Mesenchymal stem cell (in vitro differentiated cells and primary cell): ENCODE results near the gene TBC1D22A.

Experiments used
- DNase-seq: peaks from one replicate; pipeline ENCODE4 v3.0.0-alpha.2; 2013
- H2AFZ ChIP-seq: one replicate; pipeline ENCODE4 v1.6.1; 2013; ENCODE audit warnings: low read depth, mild to moderate bottlenecking, control low read depth, inconsistent platforms, low read length, moderate library complexity
- H2AK5ac ChIP-seq: 2 replicates; pipeline ENCODE4 v1.6.1; 2013; ENCODE audit warnings: low read length, moderate library complexity, mild to moderate bottlenecking, inconsistent platforms; ENCODE audit not compliant: severe bottlenecking
- H2BK120ac ChIP-seq: one replicate; pipeline ENCODE4 v1.6.1; 2013; ENCODE audit warnings: low read depth, mild to moderate bottlenecking, inconsistent platforms, low read length, moderate library complexity
- H2BK12ac ChIP-seq, 2 experiments: one replicate each; pipeline ENCODE4 v1.6.1; 2013; ENCODE audit warnings: inconsistent platforms in 2 of 2, low read length in 2 of 2, mild to moderate bottlenecking in 2 of 2, moderate library complexity in 2 of 2, control low read depth in 1 of 2
- H2BK15ac ChIP-seq: one replicate; pipeline ENCODE4 v1.6.1; 2013; ENCODE audit warnings: mild to moderate bottlenecking, low read depth, inconsistent platforms; ENCODE audit not compliant: poor library complexity, severe bottlenecking
- H2BK5ac ChIP-seq: 2 replicates; pipeline ENCODE4 v1.6.1; 2013; ENCODE audit warnings: low read depth, mild to moderate bottlenecking, low read length, control low read depth, inconsistent platforms; ENCODE audit not compliant: poor library complexity, severe bottlenecking
- H3K14ac ChIP-seq, 2 experiments: one replicate each; pipeline ENCODE4 v1.6.1; 2013; ENCODE audit warnings: inconsistent platforms in 2 of 2, low read length in 2 of 2, control low read depth in 1 of 2, mild to moderate bottlenecking in 1 of 2, moderate library complexity in 1 of 2
- H3K18ac ChIP-seq, 2 experiments: one replicate each; pipeline ENCODE4 v1.6.1; 2013; ENCODE audit warnings: inconsistent platforms in 2 of 2, low read length in 2 of 2, control low read depth in 1 of 2, low read depth in 1 of 2, mild to moderate bottlenecking in 1 of 2
- H3K23ac ChIP-seq, 2 experiments: one replicate each; pipeline ENCODE4 v1.6.1; 2013; ENCODE audit warnings: inconsistent platforms in 2 of 2, low read length in 2 of 2, mild to moderate bottlenecking in 2 of 2, moderate library complexity in 2 of 2, control low read depth in 1 of 2
- H3K27ac ChIP-seq: 2 replicates; pipeline ENCODE4 v1.5.1; 2013; ENCODE audit warnings: mild to moderate bottlenecking, moderate library complexity, low read length, control low read depth, inconsistent platforms; ENCODE audit not compliant: poor library complexity, severe bottlenecking
- H3K27me3 ChIP-seq, 2 experiments: 2 replicates each; pipeline versions ENCODE4 v1.6.1 to v1.7.0; 2013; ENCODE audit warnings: low read length in 2 of 2, mild to moderate bottlenecking in 2 of 2, moderate library complexity in 2 of 2, control low read depth in 1 of 2, inconsistent platforms in 1 of 2; ENCODE audit not compliant: control insufficient read depth in 1 of 2, insufficient read depth in 1 of 2
- H3K36me3 ChIP-seq, 2 experiments: 2 replicates each; pipeline versions ENCODE4 v1.6.1 to v1.7.0; 2013; ENCODE audit warnings: low read length in 2 of 2, control low read depth in 1 of 2, inconsistent platforms in 1 of 2, low read depth in 1 of 2, mild to moderate bottlenecking in 1 of 2; ENCODE audit not compliant: insufficient read depth in 2 of 2, control insufficient read depth in 1 of 2
- H3K4ac ChIP-seq, 2 experiments: one replicate each; pipeline ENCODE4 v1.6.1; 2013; ENCODE audit warnings: inconsistent platforms in 2 of 2, low read length in 2 of 2, mild to moderate bottlenecking in 2 of 2, moderate library complexity in 2 of 2, control low read depth in 1 of 2, low read depth in 1 of 2
- H3K4me1 ChIP-seq: 2 replicates; pipeline ENCODE4 v1.6.1; 2013; ENCODE audit warnings: low read depth, low read length, control low read depth; ENCODE audit not compliant: control insufficient read depth, insufficient read depth
- H3K4me2 ChIP-seq: 2 replicates; pipeline ENCODE4 v1.6.1; 2013; ENCODE audit warnings: low read length, mild to moderate bottlenecking, inconsistent platforms; ENCODE audit not compliant: poor library complexity, severe bottlenecking
- H3K4me3 ChIP-seq, 2 experiments: 2 replicates each; pipeline versions ENCODE4 v1.5.1 to v1.7.0; 2013; ENCODE audit warnings: low read length in 2 of 2, mild to moderate bottlenecking in 2 of 2, control low read depth in 1 of 2, low read depth in 1 of 2; ENCODE audit not compliant: insufficient read depth in 1 of 2
- H3K79me1 ChIP-seq: replicated peaks from 2 replicates; pipeline ENCODE4 v1.6.1; 2013; ENCODE audit warnings: mild to moderate bottlenecking, control low read depth, low read length, inconsistent platforms; ENCODE audit not compliant: poor library complexity, severe bottlenecking
- H3K9ac ChIP-seq: 2 replicates; pipeline ENCODE4 v1.7.0; 2013; ENCODE audit warnings: mild to moderate bottlenecking, low read length, moderate library complexity
- H3K9me3 ChIP-seq: 2 replicates; pipeline ENCODE4 v1.7.0; 2013; ENCODE audit warnings: mild to moderate bottlenecking, low read length; ENCODE audit not compliant: control insufficient read depth
- H4K8ac ChIP-seq: one replicate; pipeline ENCODE4 v1.6.1; 2013; ENCODE audit warnings: inconsistent platforms, mild to moderate bottlenecking, low read length, moderate library complexity
- H4K91ac ChIP-seq: one replicate; pipeline ENCODE4 v1.6.1; 2013; ENCODE audit warnings: mild to moderate bottlenecking, low read length, inconsistent platforms
- WGBS: methylation state at CpG from one replicate; pipeline ENCODE4 v1.1.7; 2013; ENCODE audit warnings: mixed read lengths; 5-methylcytosine and 5-hydroxymethylcytosine counted together

Gene TBC1D22A

DNA sequence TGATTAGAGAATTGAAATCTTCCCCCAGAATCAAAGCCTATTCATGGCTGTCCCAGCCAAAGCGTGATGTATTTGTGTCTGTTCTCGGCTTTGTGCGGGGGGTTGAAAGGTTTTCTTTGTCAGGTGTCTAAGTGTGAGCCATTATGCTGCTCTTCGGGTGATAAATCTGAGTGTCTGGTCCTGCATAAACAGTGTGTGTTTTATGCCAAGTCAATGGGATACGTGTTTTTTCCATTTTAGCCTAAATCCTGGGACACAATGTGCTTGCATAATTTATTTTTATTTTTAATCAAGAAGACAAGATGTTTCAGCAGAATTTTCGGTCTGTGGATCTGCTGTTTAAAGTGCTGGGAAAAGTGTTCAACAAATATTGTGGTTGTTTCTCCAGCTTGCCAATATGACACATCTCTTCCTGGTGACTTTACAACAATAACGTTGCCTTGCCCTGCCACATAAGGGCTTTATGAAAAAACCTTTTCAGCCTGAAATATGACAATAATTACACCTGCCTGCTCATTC, 267.8 kb downstream of the TBC1D22A start:
- Histone ChIP-seq H2BK120ac (no peak overlapping the region), H3K27me3 (no peaks in the 10 kb centered on the region), H3K9ac (peak overlapping the region; percentile 16), H2AFZ (no peak overlapping the region), H3K36me3 (peaks cover 0 to 39% of the 10 kb centered on the region in 2 experiments), H2BK12ac (no peak overlapping the region), H3K4me1 (peaks cover 16% of the 10 kb centered on the region), H2BK5ac (no peak overlapping the region), H3K14ac (no peak overlapping the region), H3K27ac (no peak overlapping the region), H3K23ac (no peak overlapping the region), H3K4ac (no peak overlapping the region), H2BK15ac (no peak overlapping the region), H2AK5ac (no peak overlapping the region), H4K91ac (no peak overlapping the region), H3K18ac (no peak overlapping the region), H3K79me1 (peaks cover 37% of the 10 kb centered on the region), H3K4me3 (no peak overlapping the region), H4K8ac (no peak overlapping the region), H3K4me2 (no peak overlapping the region), H3K9me3 (no peaks in the 10 kb centered on the region)
- WGBS, result 78% methylated on average over 6 of the region's 7 CpGs
- DNase-seq, result no peak

DNA sequence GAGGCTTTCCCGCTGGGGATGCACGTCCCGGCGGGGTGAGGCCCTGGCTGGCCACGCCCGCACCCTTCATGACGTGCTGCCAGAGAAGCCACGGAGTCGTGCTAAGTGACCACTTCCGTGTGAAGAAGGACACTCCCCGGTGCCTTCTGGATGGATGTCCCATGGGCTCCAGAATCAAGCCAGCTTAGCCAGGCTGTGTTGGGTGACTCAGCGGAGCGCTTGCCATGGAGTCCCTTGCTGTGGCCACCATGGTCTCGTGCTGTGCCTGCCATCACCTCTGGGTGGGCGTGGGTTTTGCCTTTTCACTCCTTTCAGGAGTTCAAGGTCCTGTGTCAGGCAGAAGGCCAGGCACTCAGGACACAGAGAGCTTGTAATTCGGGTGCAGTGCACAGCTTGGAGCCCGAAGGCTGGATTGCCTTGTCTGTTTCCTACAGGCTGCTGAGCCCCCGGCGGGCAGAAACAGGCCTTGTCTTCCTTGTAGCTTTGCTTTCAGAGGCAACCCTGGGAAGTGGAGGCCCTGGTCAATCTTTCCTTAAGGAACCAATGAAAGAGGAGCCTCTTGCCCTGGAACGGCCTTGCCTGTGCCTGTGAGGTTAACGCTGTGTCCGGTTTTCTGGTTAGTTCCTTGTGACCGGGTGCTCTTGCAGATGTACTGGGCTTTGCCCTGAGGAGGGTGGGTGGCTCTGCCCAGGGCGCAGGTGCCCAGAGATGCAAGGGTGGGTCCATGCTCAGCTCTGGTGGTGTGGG, 268.6 kb downstream of the TBC1D22A start:
- peaks cover 23% of the 10 kb centered on the region for H3K4me1 ChIP-seq
- H2BK12ac ChIP-seq, result no peak overlapping the region
- H3K79me1 ChIP-seq, result peaks cover 37% of the 10 kb centered on the region
- H3K4ac ChIP-seq, result no peak overlapping the region
- H2BK5ac ChIP-seq, result no peak overlapping the region
- H2AFZ ChIP-seq, result no peak overlapping the region
- no peak overlapping the region for H2BK15ac ChIP-seq
- H2AK5ac ChIP-seq, result no peak overlapping the region
- H3K18ac ChIP-seq, result no peak overlapping the region
- no peak overlapping the region for H3K4me2 ChIP-seq
- H4K8ac ChIP-seq, result no peak overlapping the region
- no peak overlapping the region for H2BK120ac ChIP-seq
- no peak overlapping the region for H3K23ac ChIP-seq
- H3K4me3 ChIP-seq, result no peak overlapping the region
- peaks cover 0 to 39% of the 10 kb centered on the region in 2 experiments for H3K36me3 ChIP-seq
- H3K9me3 ChIP-seq, result no peaks in the 10 kb centered on the region
- DNase-seq, result no peak
- H3K9ac ChIP-seq, result peak overlapping the region; percentile 16
- H3K14ac ChIP-seq, result peak overlapping the region in 1 of 2 experiments; percentile 91
- no peak overlapping the region for H3K27ac ChIP-seq
- no peak overlapping the region for H4K91ac ChIP-seq
- no peaks in the 10 kb centered on the region for H3K27me3 ChIP-seq
- WGBS, result 91% methylated on average over 24 of the region's 24 CpGs

DNA sequence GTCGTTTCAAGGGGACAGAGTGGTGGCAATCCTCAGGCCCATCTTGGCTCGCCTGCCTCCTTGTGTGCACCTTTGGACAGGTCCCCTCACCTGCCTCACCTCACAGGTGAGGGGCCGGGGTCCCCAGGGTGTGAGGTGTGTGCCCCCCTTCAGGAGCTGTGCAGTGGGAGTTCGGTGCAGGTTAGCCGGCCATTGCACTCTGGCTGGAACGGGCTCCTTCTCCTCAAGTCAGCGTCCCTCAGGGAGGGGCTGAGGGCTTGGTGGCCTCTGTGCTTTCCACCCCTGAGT, 269.1 kb downstream of the TBC1D22A start:
- H2AK5ac ChIP-seq, result no peak overlapping the region
- no peaks in the 10 kb centered on the region for H3K9me3 ChIP-seq
- H3K4me2 ChIP-seq, result no peak overlapping the region
- no peak overlapping the region for H2BK12ac ChIP-seq
- no peak overlapping the region for H2AFZ ChIP-seq
- H2BK120ac ChIP-seq, result no peak overlapping the region
- H3K27ac ChIP-seq, result no peak overlapping the region
- no peak overlapping the region for H3K4me3 ChIP-seq
- H3K23ac ChIP-seq, result no peak overlapping the region
- no peak overlapping the region for H3K9ac ChIP-seq
- no peak for DNase-seq
- WGBS, result 96% methylated on average over 7 of the region's 7 CpGs
- H3K79me1 ChIP-seq, result peaks cover 40% of the 10 kb centered on the region
- H2BK5ac ChIP-seq, result no peak overlapping the region
- no peaks in the 10 kb centered on the region for H3K27me3 ChIP-seq
- peaks cover 0 to 44% of the 10 kb centered on the region in 2 experiments for H3K36me3 ChIP-seq
- no peak overlapping the region for H3K18ac ChIP-seq
- no peak overlapping the region for H4K91ac ChIP-seq
- H4K8ac ChIP-seq, result no peak overlapping the region
- H2BK15ac ChIP-seq, result no peak overlapping the region
- no peak overlapping the region for H3K4ac ChIP-seq
- H3K14ac ChIP-seq, result no peak overlapping the region
- peaks cover 28% of the 10 kb centered on the region for H3K4me1 ChIP-seq

DNA sequence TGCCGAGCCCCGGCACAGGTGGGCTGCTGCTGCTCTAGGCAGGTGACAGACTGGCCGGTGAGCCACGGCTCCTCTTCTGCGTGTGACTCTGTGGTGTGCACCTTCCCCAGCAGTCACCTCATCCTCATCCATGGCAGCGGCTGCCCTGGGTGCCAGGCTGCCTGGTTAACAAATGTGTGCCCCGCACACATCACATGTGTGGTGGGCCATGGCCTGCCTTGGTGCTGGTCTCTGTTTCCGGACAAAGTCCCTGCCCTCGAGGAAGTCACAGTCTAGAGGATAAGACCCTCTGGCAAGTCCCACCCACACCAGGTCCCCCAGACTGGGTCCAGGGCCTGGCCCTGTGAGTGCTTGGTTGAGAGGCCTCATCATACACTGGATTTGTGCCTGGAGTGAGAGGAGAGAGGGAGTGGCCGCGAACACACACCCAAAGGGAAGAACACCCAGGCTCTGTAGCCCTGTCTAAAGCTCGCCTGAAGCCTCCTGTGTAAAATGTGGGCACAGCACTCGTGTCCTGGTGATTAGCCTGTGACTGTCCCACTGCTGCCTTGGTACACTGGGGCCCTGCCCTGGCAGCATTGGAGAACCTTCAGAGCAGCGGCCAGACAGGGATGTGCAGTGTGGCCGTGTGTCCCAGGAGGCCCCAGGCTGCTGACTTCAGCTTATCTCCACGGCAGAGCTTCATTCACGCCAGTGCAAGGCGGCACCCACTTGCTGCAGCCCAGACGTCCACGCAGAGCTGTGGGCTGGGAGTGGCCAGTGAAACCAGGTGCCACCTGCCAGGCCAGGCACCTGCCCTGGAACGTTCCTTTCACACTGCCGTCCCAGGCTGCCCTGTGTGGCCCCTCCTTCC, 269.9 kb downstream of the TBC1D22A start:
- no peak overlapping the region for H2BK12ac ChIP-seq
- H3K27ac ChIP-seq, result no peak overlapping the region
- no peak overlapping the region for H3K4ac ChIP-seq
- peaks cover 42% of the 10 kb centered on the region for H3K79me1 ChIP-seq
- no peak overlapping the region for H3K4me3 ChIP-seq
- H2AK5ac ChIP-seq, result no peak overlapping the region
- no peak overlapping the region for H3K9ac ChIP-seq
- H4K91ac ChIP-seq, result no peak overlapping the region
- H2BK5ac ChIP-seq, result no peak overlapping the region
- H3K14ac ChIP-seq, result no peak overlapping the region
- no peak overlapping the region for H4K8ac ChIP-seq
- no peak overlapping the region for H3K18ac ChIP-seq
- H3K4me1 ChIP-seq, result peaks cover 29% of the 10 kb centered on the region
- no peak overlapping the region for H2AFZ ChIP-seq
- H3K36me3 ChIP-seq, result peaks cover 0 to 48% of the 10 kb centered on the region in 2 experiments
- H2BK120ac ChIP-seq, result no peak overlapping the region
- no peak overlapping the region for H3K4me2 ChIP-seq
- 91% methylated on average over 22 of the region's 22 CpGs for WGBS
- H3K23ac ChIP-seq, result no peak overlapping the region
- no peaks in the 10 kb centered on the region for H3K27me3 ChIP-seq
- no peaks in the 10 kb centered on the region for H3K9me3 ChIP-seq
- no peak overlapping the region for H2BK15ac ChIP-seq
- DNase-seq, result no peak
